22Rv1 (cell line): Measurements from ENCODE around the gene CBX2.

Experiments
- H3K27ac ChIP-seq: fragments of 450-650 bp; 2 replicates; pipeline ENCODE4 v1.5.1; 2017
- ZFX ChIP-seq: fragments of 450-650 bp; IDR thresholded peaks from 2 replicates; pipeline ENCODE4 v1.6.1; 2017; ENCODE audit warnings: antibody characterized with exemption, borderline replicate concordance
- TF ChIP-seq, protein P1 (sequence below): fragments of 450-650 bp; IDR thresholded peaks from 2 replicates; pipeline ENCODE4 v1.5.1; 2017; ENCODE audit warnings: mild to moderate bottlenecking

The CBX2 gene

DNA sequence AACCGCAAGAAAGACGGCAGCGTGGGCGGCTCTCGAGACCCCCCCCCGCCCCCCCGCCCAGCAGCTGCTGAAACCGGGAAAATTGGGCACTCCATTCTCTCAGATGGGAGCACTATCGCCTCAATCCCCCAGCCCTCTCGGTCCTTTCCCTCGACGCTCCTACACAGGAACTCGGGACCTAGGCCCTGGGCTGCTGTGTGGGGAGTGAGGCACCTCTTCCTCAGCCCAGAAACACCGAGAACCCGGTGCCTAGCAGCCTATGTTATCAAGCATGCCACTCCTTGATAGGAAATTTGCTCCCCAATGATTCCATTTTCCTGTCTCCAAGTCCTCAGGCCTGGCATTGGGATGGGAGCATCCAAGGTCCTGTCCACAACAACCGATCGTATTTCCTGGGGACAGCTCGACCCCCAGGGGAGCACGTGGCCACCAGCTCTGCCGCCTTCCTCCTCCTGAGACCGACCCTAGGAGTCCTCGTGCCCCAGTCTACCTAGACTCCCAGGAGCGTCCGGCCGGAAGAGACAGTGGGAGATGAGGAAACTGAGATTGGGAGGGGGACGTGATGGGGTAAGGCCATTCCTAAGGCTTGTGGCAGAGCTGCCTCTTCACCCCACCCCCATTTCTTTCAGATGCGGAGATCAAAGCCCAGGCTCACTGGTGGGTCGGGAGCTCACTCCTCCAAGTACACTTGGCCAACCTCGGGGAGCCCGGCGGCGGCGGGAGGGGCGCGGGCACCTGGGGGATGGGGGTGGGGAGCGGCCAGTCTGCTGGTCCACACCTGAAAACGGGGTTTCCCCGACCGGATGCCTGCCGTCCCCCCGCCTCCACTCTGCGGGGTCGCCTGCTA is 36.4 kb downstream of the CBX2 start:
- H3K27ac ChIP-seq = peak overlapping the region; percentile 98
- TF ChIP-seq, protein P1, sequence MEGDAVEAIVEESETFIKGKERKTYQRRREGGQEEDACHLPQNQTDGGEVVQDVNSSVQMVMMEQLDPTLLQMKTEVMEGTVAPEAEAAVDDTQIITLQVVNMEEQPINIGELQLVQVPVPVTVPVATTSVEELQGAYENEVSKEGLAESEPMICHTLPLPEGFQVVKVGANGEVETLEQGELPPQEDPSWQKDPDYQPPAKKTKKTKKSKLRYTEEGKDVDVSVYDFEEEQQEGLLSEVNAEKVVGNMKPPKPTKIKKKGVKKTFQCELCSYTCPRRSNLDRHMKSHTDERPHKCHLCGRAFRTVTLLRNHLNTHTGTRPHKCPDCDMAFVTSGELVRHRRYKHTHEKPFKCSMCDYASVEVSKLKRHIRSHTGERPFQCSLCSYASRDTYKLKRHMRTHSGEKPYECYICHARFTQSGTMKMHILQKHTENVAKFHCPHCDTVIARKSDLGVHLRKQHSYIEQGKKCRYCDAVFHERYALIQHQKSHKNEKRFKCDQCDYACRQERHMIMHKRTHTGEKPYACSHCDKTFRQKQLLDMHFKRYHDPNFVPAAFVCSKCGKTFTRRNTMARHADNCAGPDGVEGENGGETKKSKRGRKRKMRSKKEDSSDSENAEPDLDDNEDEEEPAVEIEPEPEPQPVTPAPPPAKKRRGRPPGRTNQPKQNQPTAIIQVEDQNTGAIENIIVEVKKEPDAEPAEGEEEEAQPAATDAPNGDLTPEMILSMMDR = no peak
- no peak for TF ChIP-seq ZFX

DNA sequence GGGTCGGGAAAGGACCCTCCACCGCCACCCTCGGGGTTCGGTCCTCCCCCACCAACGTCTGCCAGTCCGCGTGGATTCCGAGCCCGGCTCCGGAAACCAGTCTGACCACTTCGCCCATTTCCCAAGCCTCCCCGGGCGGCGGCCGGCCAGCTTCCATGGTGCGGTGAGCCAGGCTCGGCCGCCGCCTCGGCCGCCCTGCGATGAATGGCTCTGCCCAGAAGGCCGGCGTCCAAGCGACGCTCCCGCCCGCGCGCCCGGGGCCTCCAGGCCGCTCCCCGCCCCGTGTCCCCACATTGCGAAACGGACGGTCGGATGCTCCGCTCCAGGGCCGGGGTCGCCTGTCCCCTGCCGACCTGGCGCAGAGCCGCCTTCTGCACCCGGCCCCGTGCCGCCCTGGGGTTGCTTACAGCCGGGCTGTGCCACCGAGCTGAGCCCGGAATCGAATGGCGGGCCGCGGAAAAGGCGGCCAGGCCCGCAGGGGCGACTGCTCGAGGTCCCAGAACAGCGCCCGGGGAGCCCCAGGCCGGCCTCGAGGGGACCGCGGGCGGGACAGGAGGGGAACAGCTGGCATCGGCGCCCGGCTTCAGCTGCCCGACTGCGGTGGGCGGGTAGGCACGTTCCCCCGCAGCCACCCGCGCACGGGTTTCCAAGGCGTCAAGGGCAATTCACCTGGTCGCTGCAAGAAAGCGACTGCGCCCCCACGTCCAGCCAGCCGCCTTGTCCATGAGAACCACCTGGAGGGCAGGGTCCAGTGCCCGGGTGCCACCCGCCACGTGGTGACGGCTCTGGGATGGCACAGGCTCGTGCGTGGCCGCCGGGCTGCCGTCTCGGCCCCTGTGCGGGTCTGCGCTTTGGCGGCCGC is 37.3 kb downstream of the CBX2 start:
- TF ChIP-seq ZFX = no peak
- TF ChIP-seq, protein P1 = no peak
- H3K27ac ChIP-seq = peak overlapping the region; percentile 98

GRCh38 chr17:79815836-79816461 is 38.0 kb downstream of the CBX2 start:
- TF ChIP-seq, protein P1 = no peak
- no peak for TF ChIP-seq ZFX
- H3K27ac ChIP-seq = no peak overlapping the region

- H3K27ac ChIP-seq = no peak overlapping the region
- TF ChIP-seq, protein P1 = no peak
- no peak for TF ChIP-seq ZFX
Measured at GRCh38 chr17:79818026-79818758, 40.2 kb downstream of the CBX2 start.

- TF ChIP-seq, protein P1 = no peak
- no peak for TF ChIP-seq ZFX
Measured at GRCh38 chr17:79819085-79819484, 41.1 kb downstream of the CBX2 start.

DNA sequence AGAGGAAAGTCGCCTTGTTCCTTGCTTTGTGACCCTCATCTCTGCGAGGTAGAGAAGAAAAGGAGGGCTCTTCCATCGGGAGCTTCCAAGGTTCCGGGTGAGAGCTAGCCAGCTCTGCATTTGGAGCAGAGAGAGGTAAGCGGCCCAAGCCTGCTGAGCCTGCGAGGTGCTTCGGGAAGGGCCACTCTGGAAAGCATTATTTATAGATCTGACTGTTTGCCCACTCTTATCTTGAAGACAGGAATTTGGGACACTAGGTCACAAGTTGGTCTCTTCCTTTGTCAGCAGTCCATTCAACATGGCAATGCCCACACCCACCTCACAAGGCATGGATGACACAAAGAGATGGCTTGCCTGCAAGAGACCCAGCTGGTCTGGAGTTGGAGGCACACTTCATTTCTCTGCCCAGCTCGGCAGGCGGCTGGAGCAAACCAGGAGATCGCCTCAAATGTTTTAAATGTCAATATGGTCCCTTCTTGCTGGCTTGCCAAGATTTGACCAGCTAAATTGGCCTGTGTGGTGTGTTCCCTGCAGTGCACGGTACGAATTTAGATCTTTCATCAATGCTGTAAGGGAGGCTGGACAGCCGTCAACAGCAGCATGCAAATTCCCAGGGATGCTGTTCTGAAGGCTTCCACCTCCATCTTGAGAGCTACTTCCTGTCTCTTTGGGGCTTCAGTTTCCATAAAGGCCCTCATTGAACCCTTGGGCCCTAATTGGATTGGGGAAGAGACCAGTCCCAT is 41.8 kb downstream of the CBX2 start:
- no peak overlapping the region for H3K27ac ChIP-seq
- TF ChIP-seq, protein P1 = no peak
- TF ChIP-seq ZFX = no peak

More at GRCh38 chr17:79819085-79819484, 41.1 kb downstream of the CBX2 start:
- H3K27ac ChIP-seq = no peak overlapping the region
